ENCODE measurements around the gene PCCA. TPM values are rescaled to one million over a fixed set of nuclear protein-coding genes. Genes with fewer than 3 reads are reported as not detected.

The PCCA gene
- total and polyA plus RNA-seq, 4 donors: 8.3 to 71.8 (median 22.8) TPM

GRCh38 chr13:100197116-100197515, 108.2 kb downstream of the PCCA start:
- Histone ChIP-seq H3K4me1 (ENCODE audit: control insufficient read depth in 5 of 5, insufficient read depth in 5 of 5, low read length in 5 of 5) (no peaks in the 10 kb centered on the region), H3K36me3 (ENCODE audit: control insufficient read depth in 4 of 4, insufficient read depth in 4 of 4, low read length in 4 of 4) (no peaks in the 10 kb centered on the region), H3K27me3 (ENCODE audit: control insufficient read depth in 3 of 3, insufficient read depth in 3 of 3, low read length in 2 of 3) (no peaks in the 10 kb centered on the region), H3K9ac (ENCODE audit: insufficient read depth in 1 of 2, low read length in 2 of 2) (no peak overlapping the region), H3K4me3 (no peak overlapping the region), H3K9me3 (ENCODE audit: control insufficient read depth in 4 of 4, insufficient read depth in 3 of 4, low read length in 3 of 4) (peaks cover 0 to 4% (median 0%) of the 10 kb centered on the region in 4 donors), H3K27ac (ENCODE audit: low read depth in 1 of 2, low read length in 1 of 2) (no peak overlapping the region)
- no peak for TF ChIP-seq CTCF (IDR thresholded peaks at IDR 0.05; ENCODE audit: control extremely low read depth, extremely low read depth)
- WGBS, 2 donors: 100% methylated on average over 1 of the region's 1 CpG
- ATAC-seq (ENCODE audit: insufficient read depth, low FRiP score) (no peak), DNase-seq (no peak)

GRCh38 chr13:100197591-100198365, 108.9 kb downstream of the PCCA start:
- peaks cover 0 to 4% (median 0%) of the 10 kb centered on the region in 4 donors for H3K9me3 ChIP-seq (ENCODE audit: control insufficient read depth in 4 of 4, insufficient read depth in 3 of 4, low read length in 3 of 4)
- no peak overlapping the region for H3K27ac ChIP-seq (ENCODE audit: low read depth in 1 of 2, low read length in 1 of 2)
- no peak overlapping the region for H3K4me3 ChIP-seq
- TF ChIP-seq CTCF (IDR thresholded peaks at IDR 0.05; ENCODE audit: control extremely low read depth, extremely low read depth): no peak
- no peaks in the 10 kb centered on the region for H3K36me3 ChIP-seq (ENCODE audit: control insufficient read depth in 4 of 4, insufficient read depth in 4 of 4, low read length in 4 of 4)
- 71 to 90% methylated on average over 5 of the region's 5 CpGs for WGBS, 2 donors
- no peaks in the 10 kb centered on the region for H3K4me1 ChIP-seq (ENCODE audit: control insufficient read depth in 5 of 5, insufficient read depth in 5 of 5, low read length in 5 of 5)
- ATAC-seq (ENCODE audit: insufficient read depth, low FRiP score) (no peak), DNase-seq (no peak)
- H3K27me3 ChIP-seq (ENCODE audit: control insufficient read depth in 3 of 3, insufficient read depth in 3 of 3, low read length in 2 of 3): no peaks in the 10 kb centered on the region
- H3K9ac ChIP-seq (ENCODE audit: insufficient read depth in 1 of 2, low read length in 2 of 2): no peak overlapping the region

GRCh38 chr13:100203696-100204367, 114.9 kb downstream of the PCCA start:
- WGBS, 2 donors: 67 to 71% methylated on average over 6 of the region's 6 CpGs
- ATAC-seq (ENCODE audit: insufficient read depth, low FRiP score): no peak
- Histone ChIP-seq H3K27ac (ENCODE audit: low read depth in 1 of 2, low read length in 1 of 2) (no peak overlapping the region), H3K9me3 (ENCODE audit: control insufficient read depth in 4 of 4, insufficient read depth in 3 of 4, low read length in 3 of 4) (peaks cover 0 to 4% (median 0%) of the 10 kb centered on the region in 4 donors), H3K4me3 (no peak overlapping the region), H3K9ac (ENCODE audit: insufficient read depth in 1 of 2, low read length in 2 of 2) (no peak overlapping the region), H3K4me1 (ENCODE audit: control insufficient read depth in 5 of 5, insufficient read depth in 5 of 5, low read length in 5 of 5) (peaks cover 0 to 7% (median 0%) of the 10 kb centered on the region in 5 donors), H3K36me3 (ENCODE audit: control insufficient read depth in 4 of 4, insufficient read depth in 4 of 4, low read length in 4 of 4) (no peaks in the 10 kb centered on the region), H3K27me3 (ENCODE audit: control insufficient read depth in 3 of 3, insufficient read depth in 3 of 3, low read length in 2 of 3) (no peaks in the 10 kb centered on the region)
- TF ChIP-seq CTCF (IDR thresholded peaks at IDR 0.05; ENCODE audit: control extremely low read depth, extremely low read depth): no peak
- DNase-seq: no peak

All from lung (tissue), 12 donors.